GM18517 (cell line): ENCODE data around the gene CTSE.
"Not testable (repeated sequence)": the region's sequence is repeated elsewhere in the genome, so short reads cannot be mapped to it uniquely, and the experiment has no call there.

Experiments
- ATAC-seq: cut with Tn5 transposase; IDR thresholded peaks from one replicate; pipeline ENCODE4 v1.9.1; 2021; ENCODE audit warnings: mild to moderate bottlenecking, moderate library complexity; ENCODE audit not compliant: unreplicated experiment

Gene CTSE

GRCh38 chr1:206020393-206021007, 3.2 kb downstream of the CTSE start:
- no peak for ATAC-seq

GRCh38 chr1:206015071-206015470, 8.6 kb downstream of the CTSE start:
- ATAC-seq, result no peak

GRCh38 chr1:206014601-206015000, 9.1 kb downstream of the CTSE start:
- ATAC-seq, result no peak

- no peak for ATAC-seq
Measured at GRCh38 chr1:206013026-206013795, 10.5 kb downstream of the CTSE start.

GRCh38 chr1:206012086-206012859, 11.4 kb downstream of the CTSE start:
- peak; percentile 95 for ATAC-seq

GRCh38 chr1:206011057-206011456, 12.6 kb downstream of the CTSE start:
- ATAC-seq, result no peak

GRCh38 chr1:206010060-206010459, 13.6 kb downstream of the CTSE start:
- no peak for ATAC-seq

- ATAC-seq, result no peak
Measured at GRCh38 chr1:206006946-206007345, 16.7 kb downstream of the CTSE start.

GRCh38 chr1:206005778-206006180, 17.9 kb downstream of the CTSE start:
- ATAC-seq, result no peak

GRCh38 chr1:206005234-206005633, 18.5 kb downstream of the CTSE start:
- ATAC-seq, result no peak

- ATAC-seq, result no peak
Measured at GRCh38 chr1:206004826-206005225, 18.9 kb downstream of the CTSE start.

GRCh38 chr1:206003854-206004800, 19.6 kb downstream of the CTSE start:
- no peak for ATAC-seq

GRCh38 chr1:206002871-206003801, 20.6 kb downstream of the CTSE start, which contains the start of gene RAB7B:
Gene RAB7B, minus strand, starts transcription at chr1:206003395. Its CDS starts 9,260 bp downstream, at chr1:205994135.
- ATAC-seq, result no peak

GRCh38 chr1:206002160-206002559, 21.5 kb downstream of the CTSE start:
- no peak for ATAC-seq

GRCh38 chr1:206001476-206001888, 22.2 kb downstream of the CTSE start:
- no peak for ATAC-seq

- ATAC-seq, result no peak
Measured at GRCh38 chr1:206000641-206001339, 22.9 kb downstream of the CTSE start.

- ATAC-seq, result no peak
Measured at GRCh38 chr1:205998457-205999241, 25.0 kb downstream of the CTSE start.

GRCh38 chr1:205996641-205997040, 27.1 kb downstream of the CTSE start:
- not testable (repeated sequence) for ATAC-seq
